ENCODE measurements around the gene PACSIN1. TPM values are rescaled to one million over a fixed set of nuclear protein-coding genes. Genes with fewer than 3 reads are reported as not detected.

PACSIN1 gene
- total RNA-seq, 1 donor from 2014 or later: not detected

- no peak overlapping the region for H3K4me3 Mint-ChIP-seq (ENCODE audit: unreplicated experiment)
- peaks cover 18% of the 10 kb centered on the region for H3K27me3 Mint-ChIP-seq (ENCODE audit: unreplicated experiment)
- peaks cover 8% of the 10 kb centered on the region for H3K9me3 Mint-ChIP-seq (ENCODE audit: unreplicated experiment)
- no peak for TF ChIP-seq CTCF (IDR thresholded peaks at IDR 0.05)
- H3K4me1 Mint-ChIP-seq (ENCODE audit: unreplicated experiment): peaks cover 4% of the 10 kb centered on the region
- H3K36me3 Mint-ChIP-seq (ENCODE audit: unreplicated experiment): no peaks in the 10 kb centered on the region
- no peak for DNase-seq (ENCODE audit: extremely low spot score, unreplicated experiment)
- no peak overlapping the region for H3K27ac Mint-ChIP-seq (ENCODE audit: unreplicated experiment)
Observed at GRCh38 chr6:34513646-34514045, 47.8 kb downstream of the PACSIN1 start.

GRCh38 chr6:34514112-34514511 lies 48.2 kb downstream of the PACSIN1 start:
- Mint-ChIP-seq H3K4me3 (ENCODE audit: unreplicated experiment) (no peak overlapping the region), H3K4me1 (ENCODE audit: unreplicated experiment) (peaks cover 4% of the 10 kb centered on the region), H3K27ac (ENCODE audit: unreplicated experiment) (no peak overlapping the region), H3K9me3 (ENCODE audit: unreplicated experiment) (peaks cover 4% of the 10 kb centered on the region), H3K36me3 (ENCODE audit: unreplicated experiment) (no peaks in the 10 kb centered on the region), H3K27me3 (ENCODE audit: unreplicated experiment) (peaks cover 21% of the 10 kb centered on the region)
- no peak for DNase-seq (ENCODE audit: extremely low spot score, unreplicated experiment)
- TF ChIP-seq CTCF (IDR thresholded peaks at IDR 0.05): no peak

DNA sequence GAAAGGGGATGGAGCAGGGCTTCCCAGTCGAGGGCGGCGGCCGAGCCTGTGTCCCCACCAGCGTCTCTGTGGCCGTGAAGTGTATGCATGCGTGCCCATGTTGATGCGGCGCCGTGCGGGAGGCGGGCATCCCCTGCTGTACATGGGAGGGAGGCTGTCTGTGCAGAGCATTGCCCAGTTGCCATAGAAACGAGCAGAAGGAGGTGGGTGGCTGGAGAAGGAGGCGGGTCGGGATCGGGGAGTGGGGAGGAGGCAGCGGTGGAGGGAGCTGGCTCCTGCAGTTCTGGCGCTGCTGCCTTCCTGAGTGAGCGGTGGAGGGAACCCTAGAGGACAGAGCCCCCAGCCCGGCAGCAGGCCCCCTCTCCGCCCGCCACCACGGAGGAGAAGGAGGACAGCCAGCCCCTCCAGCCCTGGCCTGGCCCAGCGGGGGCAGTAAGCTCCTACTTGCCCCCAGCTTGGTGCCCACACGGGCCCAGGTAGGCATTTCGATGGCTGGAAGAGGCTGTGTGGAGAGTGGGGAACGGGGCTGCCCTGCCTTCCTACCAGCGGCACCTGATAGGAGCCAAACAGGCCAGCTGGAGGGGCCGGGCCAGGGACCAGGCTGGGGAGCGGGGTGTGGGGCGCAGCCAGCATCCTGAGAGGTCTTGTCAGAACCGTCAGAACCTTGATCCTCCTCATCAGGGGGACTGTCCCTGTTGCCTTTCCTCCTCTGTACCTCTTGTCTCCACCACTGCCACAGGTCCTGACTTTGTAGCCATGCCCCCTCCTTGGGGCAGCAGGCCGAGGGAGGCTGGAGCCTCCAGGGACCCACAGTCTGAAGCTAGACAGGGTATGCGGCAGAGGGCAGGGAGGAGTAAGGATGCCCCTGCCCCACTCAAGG lies 49.0 kb downstream of the PACSIN1 start:
- no peak overlapping the region for H3K27ac Mint-ChIP-seq (ENCODE audit: unreplicated experiment)
- H3K27me3 Mint-ChIP-seq (ENCODE audit: unreplicated experiment): peaks cover 21% of the 10 kb centered on the region
- peaks cover 4% of the 10 kb centered on the region for H3K4me1 Mint-ChIP-seq (ENCODE audit: unreplicated experiment)
- no peaks in the 10 kb centered on the region for H3K36me3 Mint-ChIP-seq (ENCODE audit: unreplicated experiment)
- no peaks in the 10 kb centered on the region for H3K9me3 Mint-ChIP-seq (ENCODE audit: unreplicated experiment)
- DNase-seq (ENCODE audit: extremely low spot score, unreplicated experiment): no peak
- peak overlapping the region; percentile 4 for H3K4me3 Mint-ChIP-seq (ENCODE audit: unreplicated experiment)
- no peak for TF ChIP-seq CTCF (IDR thresholded peaks at IDR 0.05)

DNA sequence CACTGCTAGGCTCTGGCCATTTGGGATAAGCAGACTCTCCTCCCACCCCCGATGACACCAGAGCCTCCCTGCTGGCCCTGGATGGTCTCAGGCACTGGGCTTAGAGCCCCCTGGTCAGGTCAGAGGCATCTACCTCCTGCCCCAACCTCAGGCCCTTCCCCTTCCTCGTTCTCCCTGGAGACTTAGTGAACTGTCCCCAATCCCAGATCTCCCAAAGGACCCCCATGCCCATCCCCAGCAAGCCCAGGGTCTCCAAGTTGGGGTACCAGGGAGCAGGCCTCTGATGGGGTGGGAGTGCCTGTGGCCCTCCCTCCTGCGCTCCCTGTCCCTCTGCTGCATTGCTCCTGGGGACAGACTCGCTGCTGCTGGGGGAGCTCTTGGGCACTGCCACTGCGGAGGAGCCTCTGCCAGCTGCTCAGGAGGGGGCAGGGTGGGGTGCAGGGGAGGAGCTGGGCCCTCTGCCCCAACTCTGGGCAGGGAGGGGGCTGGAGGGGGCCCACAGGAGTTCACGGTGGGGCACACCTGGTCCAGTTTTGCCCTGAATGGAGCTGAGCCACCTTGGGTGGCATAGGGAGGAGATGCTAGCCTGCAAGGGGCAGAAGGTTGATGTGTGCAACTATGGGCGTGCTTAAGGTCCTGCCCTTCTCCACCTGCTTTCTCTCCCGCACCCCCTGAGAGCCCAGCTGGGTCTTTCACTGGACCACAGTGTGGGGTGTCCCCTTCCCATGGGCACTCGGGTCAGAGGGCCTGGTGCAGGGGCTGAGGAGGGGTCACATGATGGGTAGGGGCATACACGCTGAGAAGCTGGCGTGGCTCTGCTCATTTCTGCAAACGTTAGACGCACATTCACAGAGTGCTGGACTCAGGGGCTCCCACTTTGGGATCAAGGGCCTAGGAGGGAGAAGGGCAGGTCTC lies 49.9 kb downstream of the PACSIN1 start:
- Mint-ChIP-seq H3K4me3 (ENCODE audit: unreplicated experiment) (no peak overlapping the region), H3K27me3 (ENCODE audit: unreplicated experiment) (peaks cover 21% of the 10 kb centered on the region)
- DNase-seq (ENCODE audit: extremely low spot score, unreplicated experiment): no peak

More for the DNA sequence above, 49.9 kb downstream of the PACSIN1 start:
- no peak for TF ChIP-seq CTCF (IDR thresholded peaks at IDR 0.05)
- peaks cover 4% of the 10 kb centered on the region for H3K4me1 Mint-ChIP-seq (ENCODE audit: unreplicated experiment)
- H3K9me3 Mint-ChIP-seq (ENCODE audit: unreplicated experiment): no peaks in the 10 kb centered on the region
- no peaks in the 10 kb centered on the region for H3K36me3 Mint-ChIP-seq (ENCODE audit: unreplicated experiment)
- no peak overlapping the region for H3K27ac Mint-ChIP-seq (ENCODE audit: unreplicated experiment)
